H9 (cell line): ENCODE data around the gene GPAT2. TPM values are rescaled to one million over a fixed set of nuclear protein-coding genes. Genes with fewer than 3 reads are reported as not detected.
A peak's percentile ranks its signal among the peaks of the same experiment; 100 is the strongest.
"Not testable (repeated sequence)": the region's sequence is repeated elsewhere in the genome, so short reads cannot be mapped to it uniquely, and the experiment has no call there.

Experiments
- DNase-seq: peaks from one replicate; pipeline ENCODE4 v3.0.0-alpha.2; 2017
- H2AFZ ChIP-seq: one replicate; pipeline ENCODE4 v1.6.1; 2013; ENCODE audit warnings: mild to moderate bottlenecking, low read length, control low read depth, moderate library complexity
- H2AK5ac ChIP-seq: 2 replicates; pipeline ENCODE4 v1.6.1; 2013; ENCODE audit warnings: low read length, control low read depth, mixed read lengths; ENCODE audit not compliant: insufficient read length
- H2BK120ac ChIP-seq: one replicate; pipeline ENCODE4 v1.6.1; 2013; ENCODE audit warnings: low read depth, mild to moderate bottlenecking, low read length, control low read depth, inconsistent platforms; ENCODE audit not compliant: poor library complexity, severe bottlenecking
- H2BK12ac ChIP-seq: 2 replicates; pipeline ENCODE4 v1.6.1; 2013; ENCODE audit warnings: low read length, control low read depth, mixed read lengths, low read depth; ENCODE audit not compliant: insufficient read length
- H2BK15ac ChIP-seq: 2 replicates; pipeline ENCODE4 v1.6.1; 2013; ENCODE audit warnings: low read depth, low read length, control low read depth
- H2BK20ac ChIP-seq: one replicate; pipeline ENCODE4 v1.6.1; 2013; ENCODE audit warnings: low read depth, mild to moderate bottlenecking, low read length, control low read depth, inconsistent platforms; ENCODE audit not compliant: poor library complexity, severe bottlenecking
- H2BK5ac ChIP-seq: 2 replicates; pipeline ENCODE4 v1.6.1; 2013; ENCODE audit warnings: low read length, control low read depth, mixed read lengths; ENCODE audit not compliant: insufficient read length
- H3K14ac ChIP-seq: 2 replicates; pipeline ENCODE4 v1.6.1; 2013; ENCODE audit warnings: low read length, control low read depth; ENCODE audit not compliant: insufficient read depth
- H3K18ac ChIP-seq: 2 replicates; pipeline ENCODE4 v1.6.1; 2013; ENCODE audit warnings: low read depth, mild to moderate bottlenecking, mixed read lengths, low read length, control low read depth; ENCODE audit not compliant: insufficient read length
- H3K23ac ChIP-seq: 2 replicates; pipeline ENCODE4 v1.6.1; 2013; ENCODE audit warnings: low read length, control low read depth, mixed read lengths, low read depth; ENCODE audit not compliant: insufficient read length
- H3K23me2 ChIP-seq: 2 replicates; pipeline ENCODE4 v1.6.1; 2013; ENCODE audit warnings: low read depth, mild to moderate bottlenecking, mixed read lengths, low read length, control low read depth; ENCODE audit not compliant: insufficient read length, poor library complexity, severe bottlenecking
- H3K27ac ChIP-seq: 2 replicates; pipeline ENCODE4 v1.5.1; 2013; ENCODE audit warnings: low read length, control low read depth, mixed read lengths, low read depth; ENCODE audit not compliant: insufficient read length
- H3K27me3 ChIP-seq: 2 replicates; pipeline ENCODE4 v1.6.1; 2013; ENCODE audit warnings: low read length, control low read depth, inconsistent platforms; ENCODE audit not compliant: insufficient read depth
- H3K4ac ChIP-seq: 2 replicates; pipeline ENCODE4 v1.6.1; 2013; ENCODE audit warnings: low read depth, mild to moderate bottlenecking, control low read depth, inconsistent platforms, low read length, moderate library complexity
- H3K4me1 ChIP-seq: 2 replicates; pipeline ENCODE4 v1.6.1; 2013; ENCODE audit warnings: low read length, control low read depth, inconsistent platforms; ENCODE audit not compliant: insufficient read depth
- H3K4me2 ChIP-seq: 2 replicates; pipeline ENCODE4 v1.6.1; 2013; ENCODE audit warnings: low read length, control low read depth, mixed read lengths; ENCODE audit not compliant: insufficient read length, insufficient read depth
- H3K56ac ChIP-seq: 2 replicates; pipeline ENCODE4 v1.6.1; 2013; ENCODE audit warnings: low read depth, mild to moderate bottlenecking, mixed read lengths, low read length, control low read depth; ENCODE audit not compliant: insufficient read length
- H3K79me1 ChIP-seq: 2 replicates; pipeline ENCODE4 v1.6.1; 2013; ENCODE audit warnings: low read depth, mild to moderate bottlenecking, moderate library complexity, low read length, control low read depth, inconsistent platforms; ENCODE audit not compliant: insufficient read depth, poor library complexity, severe bottlenecking
- H3K79me2 ChIP-seq: 2 replicates; pipeline ENCODE4 v1.6.1; 2013; ENCODE audit warnings: low read length, control low read depth, inconsistent platforms; ENCODE audit not compliant: insufficient read depth
- H3K9ac ChIP-seq: 2 replicates; pipeline ENCODE4 v1.6.1; 2013; ENCODE audit warnings: low read length, control low read depth, mixed read lengths; ENCODE audit not compliant: insufficient read length; ENCODE audit errors: extremely low read depth
- H3K9me3 ChIP-seq: one replicate; pipeline ENCODE4 v1.6.1; 2013; ENCODE audit warnings: low read depth, low read length, inconsistent platforms; ENCODE audit not compliant: control insufficient read depth
- H3T11ph ChIP-seq: one replicate; pipeline ENCODE4 v1.6.1; 2013; ENCODE audit warnings: mild to moderate bottlenecking, low read length, control low read depth, inconsistent platforms
- H4K20me1 ChIP-seq: one replicate; pipeline ENCODE4 v1.6.1; 2013; ENCODE audit not compliant: control insufficient read depth, insufficient read length, insufficient read depth
- H4K5ac ChIP-seq: 2 replicates; pipeline ENCODE4 v1.6.1; 2013; ENCODE audit warnings: low read depth, mild to moderate bottlenecking, mixed read lengths, low read length, control low read depth; ENCODE audit not compliant: insufficient read length
- H4K8ac ChIP-seq: replicated peaks from 2 replicates; pipeline ENCODE4 v1.6.1; 2013; ENCODE audit warnings: low read length, control low read depth, mixed read lengths, low read depth; ENCODE audit not compliant: insufficient read length
- H4K91ac ChIP-seq: 2 replicates; pipeline ENCODE4 v1.6.1; 2013; ENCODE audit warnings: low read depth, mild to moderate bottlenecking, moderate library complexity, mixed read lengths, low read length, control low read depth; ENCODE audit not compliant: insufficient read length
- H3K27ac Mint-ChIP-seq, 3 experiments: 2 replicates in 2 of 3; 3 replicates in 1 of 3; pipeline ENCODE4 v1.8.0; 2020 to 2021; ENCODE audit warnings: mixed read lengths in 3 of 3, mild to moderate bottlenecking in 1 of 3, moderate library complexity in 1 of 3
- H3K27me3 Mint-ChIP-seq: 2 replicates; pipeline ENCODE4 v1.8.0; 2021; ENCODE audit warnings: low read depth, mild to moderate bottlenecking, moderate library complexity, mixed read lengths
- H3K36me3 Mint-ChIP-seq, 3 experiments: 2 replicates in 2 of 3; 3 replicates in 1 of 3; pipeline ENCODE4 v1.8.0; 2020 to 2021; ENCODE audit warnings: low read depth in 3 of 3, mixed read lengths in 3 of 3; ENCODE audit not compliant: insufficient read depth in 1 of 3
- H3K4me1 Mint-ChIP-seq, 2 experiments: 2 replicates each; pipeline ENCODE4 v1.8.0; 2020; ENCODE audit warnings: mixed read lengths in 2 of 2
- H3K4me3 Mint-ChIP-seq, 2 experiments: 2 replicates in 1 of 2; 3 replicates in 1 of 2; pipeline ENCODE4 v1.8.0; 2020 to 2021; ENCODE audit warnings: mild to moderate bottlenecking in 2 of 2, mixed read lengths in 2 of 2, moderate library complexity in 1 of 2
- H3K9me3 Mint-ChIP-seq, 2 experiments: 2 replicates in 1 of 2; 3 replicates in 1 of 2; pipeline ENCODE4 v1.8.0; 2020; ENCODE audit warnings: mild to moderate bottlenecking in 2 of 2, mixed read lengths in 2 of 2, moderate library complexity in 1 of 2
- WGBS: extraction: QIAGEN DNeasy Blood & Tissue Kit; methylation state at CpG from one replicate; pipeline ENCODE4 v1.1.7; 2013; ENCODE audit warnings: missing lambda C conversion rate, low lambda C conversion rate, mixed read lengths; ENCODE audit not compliant: insufficient read length; ENCODE audit errors: extremely low coverage; 5-methylcytosine and 5-hydroxymethylcytosine counted together
- total RNA-seq: library from RNA; stranded (reverse); gene quantifications from 2 replicates; pipeline ENCODE4 v1.2.1, GENCODE V29; 2021
- TF ChIP-seq, protein P1 (sequence below): fragments of 200-600 bp; sonication (generic); conservative IDR thresholded peaks from 3 replicates; pipeline ENCODE4 v1.8.0; 2021; ENCODE audit warnings: antibody characterized with exemption, mild to moderate bottlenecking

GPAT2 gene
- total RNA-seq, 1 experiment from 2014 or later: 0.17 TPM

DNA sequence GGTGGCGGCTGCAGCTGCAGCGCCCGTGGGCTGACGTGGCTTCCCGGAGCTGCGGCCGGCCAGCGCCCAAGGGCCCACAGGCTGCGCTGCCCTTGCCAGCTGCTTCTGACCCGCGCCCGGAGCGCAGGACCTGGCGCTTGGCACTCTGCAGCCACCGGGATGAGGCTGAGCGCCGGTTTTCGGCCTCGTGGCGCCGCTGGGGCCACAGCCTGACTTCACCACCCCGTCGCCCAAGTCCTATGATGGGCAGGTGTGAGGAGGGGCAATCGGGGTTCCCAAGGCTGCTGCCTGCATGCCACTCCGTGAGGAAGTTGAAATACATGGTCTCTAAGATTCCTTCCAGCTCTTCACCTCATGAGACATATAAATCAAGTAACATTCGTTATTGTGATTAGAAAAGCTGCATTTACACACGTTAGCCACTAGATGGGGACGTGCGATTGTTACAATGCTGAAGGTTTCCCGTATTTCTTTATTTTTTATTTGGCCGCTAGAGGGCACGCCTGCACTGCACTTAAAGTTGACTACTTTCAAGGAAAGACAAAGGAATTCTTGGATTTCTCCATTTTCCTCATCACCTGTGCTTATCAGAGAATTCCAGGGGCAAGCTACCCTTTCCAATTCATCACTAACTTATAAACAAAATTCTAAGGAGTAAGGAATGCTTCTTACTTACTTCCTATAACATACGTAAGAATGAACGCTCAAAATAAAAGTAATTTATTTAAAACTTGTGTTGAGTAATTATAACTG lies 42.0 kb downstream of the GPAT2 start:
- not testable (repeated sequence) for H3K9me3 Mint-ChIP-seq, H3K4ac ChIP-seq, H2BK20ac ChIP-seq, H3K18ac ChIP-seq, H3K23ac ChIP-seq, H2AK5ac ChIP-seq, H4K8ac ChIP-seq, H3K56ac ChIP-seq, H3K27me3 ChIP-seq, H4K5ac ChIP-seq, H4K91ac ChIP-seq, H4K20me1 ChIP-seq, H2BK5ac ChIP-seq, H2BK120ac ChIP-seq, H2BK12ac ChIP-seq, H3K79me1 ChIP-seq, H3K9me3 ChIP-seq, H3K27ac ChIP-seq, H3K14ac ChIP-seq, H3K79me2 ChIP-seq, H3K4me1 ChIP-seq, H3K4me1 Mint-ChIP-seq, H3K9ac ChIP-seq, H3K23me2 ChIP-seq, H3K36me3 Mint-ChIP-seq, H2AFZ ChIP-seq, H2BK15ac ChIP-seq, H3T11ph ChIP-seq
- no CpG with 5 or more reads among the region's 34 CpGs for WGBS
- peak overlapping the region; percentile 83 for H3K4me2 ChIP-seq
- Mint-ChIP-seq H3K4me3 (peak overlapping the region; percentile 73 to 85), H3K27ac (peak overlapping the region in 2 of 3 experiments; percentile 22 to 68; a peak in 1 of 7 replicates), H3K27me3 (peaks cover 18% of the 10 kb centered on the region)
- DNase-seq: peak; percentile 52
- TF ChIP-seq, protein P1, sequence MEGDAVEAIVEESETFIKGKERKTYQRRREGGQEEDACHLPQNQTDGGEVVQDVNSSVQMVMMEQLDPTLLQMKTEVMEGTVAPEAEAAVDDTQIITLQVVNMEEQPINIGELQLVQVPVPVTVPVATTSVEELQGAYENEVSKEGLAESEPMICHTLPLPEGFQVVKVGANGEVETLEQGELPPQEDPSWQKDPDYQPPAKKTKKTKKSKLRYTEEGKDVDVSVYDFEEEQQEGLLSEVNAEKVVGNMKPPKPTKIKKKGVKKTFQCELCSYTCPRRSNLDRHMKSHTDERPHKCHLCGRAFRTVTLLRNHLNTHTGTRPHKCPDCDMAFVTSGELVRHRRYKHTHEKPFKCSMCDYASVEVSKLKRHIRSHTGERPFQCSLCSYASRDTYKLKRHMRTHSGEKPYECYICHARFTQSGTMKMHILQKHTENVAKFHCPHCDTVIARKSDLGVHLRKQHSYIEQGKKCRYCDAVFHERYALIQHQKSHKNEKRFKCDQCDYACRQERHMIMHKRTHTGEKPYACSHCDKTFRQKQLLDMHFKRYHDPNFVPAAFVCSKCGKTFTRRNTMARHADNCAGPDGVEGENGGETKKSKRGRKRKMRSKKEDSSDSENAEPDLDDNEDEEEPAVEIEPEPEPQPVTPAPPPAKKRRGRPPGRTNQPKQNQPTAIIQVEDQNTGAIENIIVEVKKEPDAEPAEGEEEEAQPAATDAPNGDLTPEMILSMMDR: peak; percentile 87; the same call in 2 of the 3 replicates

DNA sequence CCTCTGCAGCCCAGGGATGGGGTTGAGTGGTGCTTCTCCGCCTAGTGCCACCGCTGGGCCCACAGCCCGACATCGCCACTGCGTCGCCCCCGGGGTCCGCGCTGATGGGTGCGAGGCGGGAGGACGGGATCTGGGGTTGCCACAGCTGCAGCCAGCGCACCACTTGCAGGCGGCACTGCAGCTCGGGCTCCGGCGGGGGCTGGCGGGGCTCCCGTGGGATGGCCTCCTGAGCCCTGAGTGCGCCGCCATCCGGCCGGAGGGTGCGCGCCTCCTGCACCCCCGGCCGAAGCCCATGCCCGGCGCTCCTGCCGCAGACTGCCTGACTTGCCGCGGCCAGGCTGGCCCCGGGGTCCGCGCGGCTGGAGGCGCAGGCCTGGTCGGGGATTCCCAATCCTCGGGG lies 42.6 kb downstream of the GPAT2 start:
- Mint-ChIP-seq H3K4me3 (peak overlapping the region; percentile 63 to 79), H3K27me3 (peaks cover 17% of the 10 kb centered on the region)
- not testable (repeated sequence) for H4K20me1 ChIP-seq, H3K27ac Mint-ChIP-seq, H2BK120ac ChIP-seq, H4K91ac ChIP-seq, H2BK15ac ChIP-seq, DNase-seq, H3K27ac ChIP-seq, H3K14ac ChIP-seq, H3K4ac ChIP-seq, H3K79me1 ChIP-seq, H3K23ac ChIP-seq, H2BK12ac ChIP-seq, H3K9ac ChIP-seq, H3K9me3 ChIP-seq, H3K4me1 ChIP-seq, H3K27me3 ChIP-seq, H4K8ac ChIP-seq, H3K23me2 ChIP-seq, H3K79me2 ChIP-seq, H2AK5ac ChIP-seq, H3K9me3 Mint-ChIP-seq, H3T11ph ChIP-seq, H2BK5ac ChIP-seq, H2BK20ac ChIP-seq, H2AFZ ChIP-seq, H3K18ac ChIP-seq, H3K36me3 Mint-ChIP-seq, H3K4me1 Mint-ChIP-seq, H3K56ac ChIP-seq, H4K5ac ChIP-seq
- WGBS: no CpG with 5 or more reads among the region's 39 CpGs
- H3K4me2 ChIP-seq: peak overlapping the region; percentile 83
